ENCODE measurements around the gene PKP2.
"Not testable (repeated sequence)": the region's sequence is repeated elsewhere in the genome, so short reads cannot be mapped to it uniquely, and the experiment has no call there.

DNA sequence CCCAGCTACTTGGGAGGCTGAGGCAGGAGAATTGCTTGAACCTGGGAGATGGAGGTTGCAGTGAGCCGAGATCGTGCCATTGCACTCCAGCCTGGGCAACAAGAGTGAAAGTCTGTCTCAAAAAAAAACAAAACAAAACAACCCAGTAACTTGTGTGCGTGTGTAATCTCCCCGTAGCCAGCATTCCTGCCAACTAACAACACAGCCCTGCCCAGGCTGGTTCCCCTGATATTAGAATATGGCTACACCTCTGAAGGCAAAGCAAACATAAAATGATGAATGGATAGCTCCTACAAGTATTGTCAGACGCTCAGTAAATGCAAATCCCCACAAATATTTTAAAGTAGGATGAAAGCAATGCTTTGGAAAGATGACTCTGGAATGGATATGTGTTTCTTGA, 24.2 kb downstream of the PKP2 start:
- TF ChIP-seq ZNF484 (CRISPR knock-in tag; IDR thresholded peaks at IDR 0.05; ENCODE audit: borderline replicate concordance, low read depth); GFI1 (CRISPR knock-in tag; IDR thresholded peaks at IDR 0.05; ENCODE audit: borderline replicate concordance); MAF1 (CRISPR knock-in tag; IDR thresholded peaks at IDR 0.05; ENCODE audit: borderline replicate concordance); ETV5 (CRISPR knock-in tag; IDR thresholded peaks at IDR 0.05; ENCODE audit: borderline replicate concordance); CREM (IDR thresholded peaks at IDR 0.05); CREM (CRISPR knock-in tag; IDR thresholded peaks at IDR 0.05); GTF2F1 (IDR thresholded peaks at IDR 0.05; ENCODE audit: low read length); BHLHE40 (IDR thresholded peaks at IDR 0.05; ENCODE audit: low read length); ZNF33B (CRISPR knock-in tag; IDR thresholded peaks at IDR 0.05); RAD51 (IDR thresholded peaks at IDR 0.05; ENCODE audit: borderline replicate concordance); MAFG (CRISPR knock-in tag; IDR thresholded peaks at IDR 0.05): not testable (repeated sequence)
- TF ChIP-seq, protein P1, sequence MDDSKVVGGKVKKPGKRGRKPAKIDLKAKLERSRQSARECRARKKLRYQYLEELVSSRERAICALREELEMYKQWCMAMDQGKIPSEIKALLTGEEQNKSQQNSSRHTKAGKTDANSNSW (CRISPR knock-in tag; IDR thresholded peaks at IDR 0.05; ENCODE audit: borderline replicate concordance): not testable (repeated sequence)
